ENCODE measurements around the gene BCLAF3. TPM values are rescaled to one million over a fixed set of nuclear protein-coding genes. Genes with fewer than 3 reads are reported as not detected.

The BCLAF3 gene
- total RNA-seq, 1 experiment from 2014 or later, result 5.3 TPM

DNA sequence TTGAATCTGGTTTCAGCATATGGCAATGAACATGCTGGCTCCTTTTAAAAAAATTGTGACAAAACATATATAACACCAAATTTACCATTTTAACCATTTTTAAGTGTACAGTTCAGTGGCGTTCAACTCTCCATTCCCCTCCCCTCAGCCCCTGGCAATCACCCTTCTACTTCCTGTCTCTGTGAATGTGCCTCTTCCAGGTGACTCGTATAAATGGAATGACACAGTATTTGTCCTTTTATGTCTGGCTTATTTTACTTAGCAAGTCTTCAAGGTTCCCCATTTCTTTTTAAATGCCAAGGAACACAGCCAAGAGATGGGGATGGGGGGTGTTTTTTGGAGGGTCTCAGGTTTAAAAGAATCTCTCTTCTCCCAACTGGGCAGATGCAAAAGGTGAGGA, 35.4 kb upstream of the BCLAF3 start:
- ChIA-PET RAD21 (ENCODE audit: low non-redundant PET in 1 of 2, low total read pairs in 2 of 2, uncharacterized antibody in 2 of 2, unreplicated experiment in 2 of 2) (no interaction called here), POLR2A (no interaction called here), CTCF (no interaction called here)
- no peaks in the 10 kb centered on the region for H3K79me2 ChIP-seq (ENCODE audit: insufficient read depth, low read length)
- TF ChIP-seq FOSL1 (IDR thresholded peaks at IDR 0.05; ENCODE audit: low read depth) (peak; percentile 29; the same call in 1 of the 2 replicates), ZFX (IDR thresholded peaks at IDR 0.05) (no peak)
- intact Hi-C loops (cut with micrococcal nuclease), result no loop called here
- H3K4me2 ChIP-seq (ENCODE audit: low read length), result peak overlapping the region; percentile 37
- ATAC-seq, result peak; percentile 49; the same call in 1 of the 2 replicates
- no peaks in the 10 kb centered on the region for H3K9me2 ChIP-seq (ENCODE audit: insufficient read depth)
- no peaks in the 10 kb centered on the region for H3K27me3 ChIP-seq (ENCODE audit: insufficient read depth, low read length)
- H2AFZ ChIP-seq (ENCODE audit: low read depth, low read length, poor library complexity, severe bottlenecking), result peak overlapping the region; percentile 82
- no peak overlapping the region for H3K27ac ChIP-seq (ENCODE audit: low read depth, low read length)
- no peaks in the 10 kb centered on the region for H4K20me1 ChIP-seq (ENCODE audit: insufficient read depth)
- no peak overlapping the region for H3K9ac ChIP-seq (ENCODE audit: low read length)
- no peak for DNase-seq (ENCODE audit: low read depth, low spot score)
- no TSS peak for BruUV-seq (replicated peaks)
- no peak overlapping the region for H3K4me3 ChIP-seq (replicated peaks in 1 of 2; ENCODE audit: low read depth in 1 of 2, low read length in 2 of 2)
- peaks cover 12 to 37% of the 10 kb centered on the region in 2 experiments; a peak in 3 of 4 replicates for H3K4me1 ChIP-seq (ENCODE audit: control insufficient read depth in 1 of 2, insufficient read depth in 2 of 2, low read length in 2 of 2)
- no peaks in the 10 kb centered on the region for H3K36me3 ChIP-seq (ENCODE audit: control insufficient read depth in 1 of 2, insufficient read depth in 2 of 2, low read length in 2 of 2)
- no peaks in the 10 kb centered on the region for H3K9me3 ChIP-seq (ENCODE audit: control insufficient read depth in 1 of 2, insufficient read depth in 1 of 2, low read depth in 1 of 2, low read length in 2 of 2)

DNA sequence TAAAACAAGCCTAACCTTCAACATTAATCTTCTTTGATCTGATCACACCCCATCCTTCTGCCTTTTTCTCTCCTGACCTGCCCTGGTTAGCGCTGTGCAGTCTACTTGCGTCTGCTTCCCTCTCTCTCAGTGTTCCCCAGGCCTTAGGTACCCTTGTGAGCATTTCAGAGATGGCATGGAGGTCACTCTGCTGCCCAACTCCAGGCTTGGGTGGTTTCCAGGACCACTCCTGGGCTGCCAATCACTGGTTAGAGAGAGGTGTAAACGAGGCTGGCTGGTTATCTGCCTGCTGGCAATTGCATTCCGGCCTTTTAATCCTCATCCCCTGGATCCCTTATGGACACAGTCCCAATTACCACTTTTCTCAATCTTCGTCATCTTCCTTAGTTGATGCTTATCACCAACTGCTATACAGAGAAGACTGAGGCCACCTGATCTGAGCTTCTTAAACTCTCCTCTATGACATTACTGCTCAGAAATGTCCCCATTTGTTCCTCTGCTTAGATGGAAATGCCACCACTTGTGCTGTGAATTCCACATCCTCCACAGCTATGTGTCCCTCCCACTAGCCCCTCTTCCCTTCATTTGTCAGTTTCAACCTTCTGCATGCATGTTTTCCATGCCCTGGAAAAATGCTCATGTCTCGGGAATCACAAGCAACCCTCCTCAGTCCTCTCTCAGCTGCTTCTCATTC, 29.0 kb upstream of the BCLAF3 start:
- no peak overlapping the region for H3K4me3 ChIP-seq (replicated peaks in 1 of 2; ENCODE audit: low read depth in 1 of 2, low read length in 2 of 2)
- CTCF ChIA-PET, result no interaction called here
- no TSS peak for BruUV-seq (replicated peaks)
- H3K27me3 ChIP-seq (ENCODE audit: insufficient read depth, low read length), result no peaks in the 10 kb centered on the region
- no peaks in the 10 kb centered on the region for H3K4me1 ChIP-seq (ENCODE audit: control insufficient read depth in 1 of 2, insufficient read depth in 2 of 2, low read length in 2 of 2)
- H3K9me2 ChIP-seq (ENCODE audit: insufficient read depth), result no peaks in the 10 kb centered on the region
- no peaks in the 10 kb centered on the region for H3K9me3 ChIP-seq (ENCODE audit: control insufficient read depth in 1 of 2, insufficient read depth in 1 of 2, low read depth in 1 of 2, low read length in 2 of 2)
- POLR2A ChIA-PET, result no interaction called here
- DNase-seq (ENCODE audit: low read depth, low spot score), result no peak
- H2AFZ ChIP-seq (ENCODE audit: low read depth, low read length, poor library complexity, severe bottlenecking), result no peak overlapping the region
- RAD21 ChIA-PET (ENCODE audit: low non-redundant PET in 1 of 2, low total read pairs in 2 of 2, uncharacterized antibody in 2 of 2, unreplicated experiment in 2 of 2), result no interaction called here
- ATAC-seq, result no peak
- no peak overlapping the region for H3K9ac ChIP-seq (ENCODE audit: low read length)
- intact Hi-C loops (cut with micrococcal nuclease), result no loop called here
- H3K36me3 ChIP-seq (ENCODE audit: control insufficient read depth in 1 of 2, insufficient read depth in 2 of 2, low read length in 2 of 2), result no peaks in the 10 kb centered on the region
- no peak overlapping the region for H3K27ac ChIP-seq (ENCODE audit: low read depth, low read length)
- H3K79me2 ChIP-seq (ENCODE audit: insufficient read depth, low read length), result no peaks in the 10 kb centered on the region
- no peak overlapping the region for H3K4me2 ChIP-seq (ENCODE audit: low read length)
- no peaks in the 10 kb centered on the region for H4K20me1 ChIP-seq (ENCODE audit: insufficient read depth)
- TF ChIP-seq SRF (IDR thresholded peaks at IDR 0.05; ENCODE audit: low read depth) (no peak), SIN3A (IDR thresholded peaks at IDR 0.05; ENCODE audit: low read depth) (no peak), SP1 (IDR thresholded peaks at IDR 0.05; ENCODE audit: low read depth) (no peak), POLR2AphosphoS5 (IDR thresholded peaks at IDR 0.05; ENCODE audit: low read depth, low read length) (no peak), CBX3 (IDR thresholded peaks at IDR 0.05; ENCODE audit: low read depth) (no peak), POLR2A (IDR thresholded peaks at IDR 0.05; ENCODE audit: borderline replicate concordance, extremely low read depth, insufficient read depth, insufficient read length) (no peak), CEBPB (IDR thresholded peaks at IDR 0.05; ENCODE audit: low read depth) (no peak), JUND (IDR thresholded peaks at IDR 0.05) (no peak), RAD21 (IDR thresholded peaks at IDR 0.05; ENCODE audit: low read depth) (no peak), EZH2phosphoT487 (IDR thresholded peaks at IDR 0.05; ENCODE audit: borderline replicate concordance) (no peak), FOSL1 (IDR thresholded peaks at IDR 0.05; ENCODE audit: low read depth) (no peak), ZNF274 (IDR thresholded peaks at IDR 0.05; ENCODE audit: low read depth, low read length) (no peak)
- TF ChIP-seq, protein P1, sequence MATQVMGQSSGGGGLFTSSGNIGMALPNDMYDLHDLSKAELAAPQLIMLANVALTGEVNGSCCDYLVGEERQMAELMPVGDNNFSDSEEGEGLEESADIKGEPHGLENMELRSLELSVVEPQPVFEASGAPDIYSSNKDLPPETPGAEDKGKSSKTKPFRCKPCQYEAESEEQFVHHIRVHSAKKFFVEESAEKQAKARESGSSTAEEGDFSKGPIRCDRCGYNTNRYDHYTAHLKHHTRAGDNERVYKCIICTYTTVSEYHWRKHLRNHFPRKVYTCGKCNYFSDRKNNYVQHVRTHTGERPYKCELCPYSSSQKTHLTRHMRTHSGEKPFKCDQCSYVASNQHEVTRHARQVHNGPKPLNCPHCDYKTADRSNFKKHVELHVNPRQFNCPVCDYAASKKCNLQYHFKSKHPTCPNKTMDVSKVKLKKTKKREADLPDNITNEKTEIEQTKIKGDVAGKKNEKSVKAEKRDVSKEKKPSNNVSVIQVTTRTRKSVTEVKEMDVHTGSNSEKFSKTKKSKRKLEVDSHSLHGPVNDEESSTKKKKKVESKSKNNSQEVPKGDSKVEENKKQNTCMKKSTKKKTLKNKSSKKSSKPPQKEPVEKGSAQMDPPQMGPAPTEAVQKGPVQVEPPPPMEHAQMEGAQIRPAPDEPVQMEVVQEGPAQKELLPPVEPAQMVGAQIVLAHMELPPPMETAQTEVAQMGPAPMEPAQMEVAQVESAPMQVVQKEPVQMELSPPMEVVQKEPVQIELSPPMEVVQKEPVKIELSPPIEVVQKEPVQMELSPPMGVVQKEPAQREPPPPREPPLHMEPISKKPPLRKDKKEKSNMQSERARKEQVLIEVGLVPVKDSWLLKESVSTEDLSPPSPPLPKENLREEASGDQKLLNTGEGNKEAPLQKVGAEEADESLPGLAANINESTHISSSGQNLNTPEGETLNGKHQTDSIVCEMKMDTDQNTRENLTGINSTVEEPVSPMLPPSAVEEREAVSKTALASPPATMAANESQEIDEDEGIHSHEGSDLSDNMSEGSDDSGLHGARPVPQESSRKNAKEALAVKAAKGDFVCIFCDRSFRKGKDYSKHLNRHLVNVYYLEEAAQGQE (IDR thresholded peaks at IDR 0.05; ENCODE audit: low read depth), result no peak
- TF ChIP-seq, protein P2, sequence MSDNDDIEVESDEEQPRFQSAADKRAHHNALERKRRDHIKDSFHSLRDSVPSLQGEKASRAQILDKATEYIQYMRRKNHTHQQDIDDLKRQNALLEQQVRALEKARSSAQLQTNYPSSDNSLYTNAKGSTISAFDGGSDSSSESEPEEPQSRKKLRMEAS (IDR thresholded peaks at IDR 0.05), result no peak
- TF ChIP-seq, protein P3, sequence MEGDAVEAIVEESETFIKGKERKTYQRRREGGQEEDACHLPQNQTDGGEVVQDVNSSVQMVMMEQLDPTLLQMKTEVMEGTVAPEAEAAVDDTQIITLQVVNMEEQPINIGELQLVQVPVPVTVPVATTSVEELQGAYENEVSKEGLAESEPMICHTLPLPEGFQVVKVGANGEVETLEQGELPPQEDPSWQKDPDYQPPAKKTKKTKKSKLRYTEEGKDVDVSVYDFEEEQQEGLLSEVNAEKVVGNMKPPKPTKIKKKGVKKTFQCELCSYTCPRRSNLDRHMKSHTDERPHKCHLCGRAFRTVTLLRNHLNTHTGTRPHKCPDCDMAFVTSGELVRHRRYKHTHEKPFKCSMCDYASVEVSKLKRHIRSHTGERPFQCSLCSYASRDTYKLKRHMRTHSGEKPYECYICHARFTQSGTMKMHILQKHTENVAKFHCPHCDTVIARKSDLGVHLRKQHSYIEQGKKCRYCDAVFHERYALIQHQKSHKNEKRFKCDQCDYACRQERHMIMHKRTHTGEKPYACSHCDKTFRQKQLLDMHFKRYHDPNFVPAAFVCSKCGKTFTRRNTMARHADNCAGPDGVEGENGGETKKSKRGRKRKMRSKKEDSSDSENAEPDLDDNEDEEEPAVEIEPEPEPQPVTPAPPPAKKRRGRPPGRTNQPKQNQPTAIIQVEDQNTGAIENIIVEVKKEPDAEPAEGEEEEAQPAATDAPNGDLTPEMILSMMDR (IDR thresholded peaks at IDR 0.05 in 2 of 3, conservative IDR thresholded peaks at IDR 0.05 in 1 of 3; ENCODE audit: borderline replicate concordance in 1 of 3, insufficient read depth in 1 of 3, low read depth in 2 of 3, low read length in 2 of 3), result no peak
- TF ChIP-seq, protein P4, sequence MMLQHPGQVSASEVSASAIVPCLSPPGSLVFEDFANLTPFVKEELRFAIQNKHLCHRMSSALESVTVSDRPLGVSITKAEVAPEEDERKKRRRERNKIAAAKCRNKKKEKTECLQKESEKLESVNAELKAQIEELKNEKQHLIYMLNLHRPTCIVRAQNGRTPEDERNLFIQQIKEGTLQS (IDR thresholded peaks at IDR 0.05), result no peak
